GM19351 (cell line): ENCODE results near the gene CAMKV.
"Not testable (repeated sequence)": the region's sequence is repeated elsewhere in the genome, so short reads cannot be mapped to it uniquely, and the experiment has no call there.

Experiments
- ATAC-seq: cut with Tn5 transposase; IDR thresholded peaks from one replicate; pipeline ENCODE4 v1.9.1; 2021; ENCODE audit warnings: mild to moderate bottlenecking, moderate library complexity; ENCODE audit not compliant: unreplicated experiment

Gene CAMKV

GRCh38 chr3:49869525-49870126 is at the start of gene CAMKV:
CAMKV (minus strand) TSS chr3:49869906; CDS start chr3:49862388, 7,518 bp downstream.
- no peak for ATAC-seq

GRCh38 chr3:49917806-49918590 is 48.3 kb upstream of the CAMKV start:
- ATAC-seq: not testable (repeated sequence)

- no peak for ATAC-seq
Observed at GRCh38 chr3:49916686-49917085, 47.0 kb upstream of the CAMKV start.

- no peak for ATAC-seq
Observed at GRCh38 chr3:49914906-49915305, 45.2 kb upstream of the CAMKV start.

GRCh38 chr3:49912881-49913281 is 43.2 kb upstream of the CAMKV start:
- ATAC-seq: no peak

GRCh38 chr3:49911611-49912010 is 41.9 kb upstream of the CAMKV start:
- ATAC-seq: no peak

GRCh38 chr3:49911124-49911420 is 41.4 kb upstream of the CAMKV start:
- no peak for ATAC-seq

GRCh38 chr3:49910409-49911123 is 40.9 kb upstream of the CAMKV start:
- ATAC-seq: no peak

GRCh38 chr3:49908373-49909199 is 38.9 kb upstream of the CAMKV start:
- no peak for ATAC-seq

GRCh38 chr3:49906073-49906743 is 36.5 kb upstream of the CAMKV start:
- no peak for ATAC-seq

GRCh38 chr3:49904448-49904847 is 34.7 kb upstream of the CAMKV start:
- not testable (repeated sequence) for ATAC-seq

- peak; percentile 81 for ATAC-seq
Observed at GRCh38 chr3:49903451-49904424, 34.0 kb upstream of the CAMKV start, which contains the start of gene MST1R. MST1R (minus strand) TSS chr3:49903873; CDS start chr3:49903609, 264 bp downstream.

GRCh38 chr3:49902511-49903345 is 33.0 kb upstream of the CAMKV start:
- no peak for ATAC-seq

GRCh38 chr3:49901366-49902339 is 31.9 kb upstream of the CAMKV start:
- ATAC-seq: no peak

GRCh38 chr3:49900491-49901153 is 30.9 kb upstream of the CAMKV start:
- no peak for ATAC-seq

GRCh38 chr3:49899815-49900214 is 30.1 kb upstream of the CAMKV start:
- no peak for ATAC-seq

GRCh38 chr3:49898991-49899390 is 29.3 kb upstream of the CAMKV start:
- no peak for ATAC-seq
